SK-N-SH treated with all-trans-retinoic acid at 6 μM for 48 hours (cell line): ENCODE measurements around the gene GPR12.

Experiments
- ATAC-seq: fragments of 200-7000 bp; cut with Tn5 transposase; 3 replicates; pipeline ENCODE4 v1.9.1; 2020; ENCODE audit warnings: mild to moderate bottlenecking, moderate library complexity
- ARNTL ChIP-seq: fragments of 450-650 bp; formaldehyde crosslinking; IDR thresholded peaks from 2 replicates; pipeline ENCODE4 v1.5.0; 2020; ENCODE audit warnings: low read depth, mild to moderate bottlenecking, moderate library complexity, borderline replicate concordance
- BACH2 ChIP-seq: fragments of 250-450 bp; sonication (Bioruptor Pico); IDR thresholded peaks from 2 replicates; pipeline ENCODE4 v1.9.0; 2021; ENCODE audit warnings: mild to moderate bottlenecking, borderline replicate concordance
- CREB5 ChIP-seq: fragments of 250-450 bp; sonication (Bioruptor Pico); IDR thresholded peaks from 2 replicates; pipeline ENCODE4 v1.5.1; 2020; ENCODE audit warnings: low read depth, mild to moderate bottlenecking, moderate library complexity
- CSDC2 ChIP-seq: fragments of 250-450 bp; sonication (Bioruptor Pico); IDR thresholded peaks from 2 replicates; pipeline ENCODE4 v1.5.0; 2020; ENCODE audit warnings: mild to moderate bottlenecking, moderate library complexity
- CSRNP3 ChIP-seq: fragments of 250-450 bp; sonication (Bioruptor Pico); IDR thresholded peaks from 2 replicates; pipeline ENCODE4 v1.5.1; 2021; ENCODE audit warnings: mild to moderate bottlenecking, moderate library complexity
- ESRRG ChIP-seq: fragments of 250-450 bp; sonication (Bioruptor Pico); IDR thresholded peaks from 2 replicates; pipeline ENCODE4 v1.6.1; 2021; ENCODE audit warnings: mild to moderate bottlenecking
- GLIS3 ChIP-seq: fragments of 250-450 bp; sonication (Bioruptor Pico); IDR thresholded peaks from 2 replicates; pipeline ENCODE4 v1.5.0; 2020; ENCODE audit warnings: mild to moderate bottlenecking, moderate library complexity
- ISL1 ChIP-seq: fragments of 250-450 bp; sonication (Bioruptor Pico); IDR thresholded peaks from 2 replicates; pipeline ENCODE4 v2.1.2; 2022; ENCODE audit warnings: mild to moderate bottlenecking, moderate library complexity
- OSR1 ChIP-seq: fragments of 250-450 bp; sonication (Bioruptor Pico); IDR thresholded peaks from 2 replicates; pipeline ENCODE4 v1.8.0; 2022; ENCODE audit warnings: moderate library complexity, mild to moderate bottlenecking, inconsistent platforms
- PATZ1 ChIP-seq: fragments of 250-450 bp; sonication (Bioruptor Pico); IDR thresholded peaks from 2 replicates; pipeline ENCODE4 v1.8.0; 2020; ENCODE audit warnings: mild to moderate bottlenecking, moderate library complexity, borderline replicate concordance
- POU6F1 ChIP-seq: fragments of 250-450 bp; sonication (Bioruptor Pico); IDR thresholded peaks from 2 replicates; pipeline ENCODE4 v1.8.0; 2021; ENCODE audit warnings: low read depth, mild to moderate bottlenecking, moderate library complexity, borderline replicate concordance
- PPARA ChIP-seq: fragments of 250-450 bp; sonication (Bioruptor Pico); IDR thresholded peaks from 2 replicates; pipeline ENCODE4 v1.5.0; 2020; ENCODE audit warnings: mild to moderate bottlenecking, borderline replicate concordance
- RARB ChIP-seq: fragments of 250-450 bp; sonication (Bioruptor Pico); IDR thresholded peaks from 2 replicates; pipeline ENCODE4 v1.8.0; 2021; ENCODE audit warnings: mild to moderate bottlenecking, moderate library complexity
- SNAI2 ChIP-seq: fragments of 250-450 bp; sonication (Bioruptor Pico); IDR thresholded peaks from 2 replicates; pipeline ENCODE4 v1.5.0; 2020; ENCODE audit warnings: mild to moderate bottlenecking, moderate library complexity
- TCF4 ChIP-seq: fragments of 250-450 bp; sonication (Bioruptor Pico); IDR thresholded peaks from 2 replicates; pipeline ENCODE4 v1.8.0; 2021; ENCODE audit warnings: mild to moderate bottlenecking, moderate library complexity, borderline replicate concordance
- TOX ChIP-seq: fragments of 250-450 bp; sonication (Bioruptor Pico); IDR thresholded peaks from 2 replicates; pipeline ENCODE4 v1.8.0; 2021; ENCODE audit warnings: mild to moderate bottlenecking, moderate library complexity, borderline replicate concordance
- ZC3H10 ChIP-seq: fragments of 250-450 bp; sonication (Bioruptor Pico); IDR thresholded peaks from 2 replicates; pipeline ENCODE4 v1.5.1; 2021; ENCODE audit warnings: mild to moderate bottlenecking, moderate library complexity
- ZFP3 ChIP-seq: fragments of 250-450 bp; sonication (Bioruptor Pico); IDR thresholded peaks from 2 replicates; pipeline ENCODE4 v1.5.0; 2020; ENCODE audit warnings: mild to moderate bottlenecking, moderate library complexity
- ZFP30 ChIP-seq: fragments of 450-650 bp; formaldehyde crosslinking; IDR thresholded peaks from 2 replicates; pipeline ENCODE4 v1.5.0; 2022; ENCODE audit warnings: mild to moderate bottlenecking, moderate library complexity
- ZNF565 ChIP-seq: fragments of 450-650 bp; formaldehyde crosslinking; conservative IDR thresholded peaks from 2 replicates; pipeline ENCODE4 v1.5.0; 2020; ENCODE audit warnings: low read depth, mild to moderate bottlenecking, moderate library complexity
- ZNF70 ChIP-seq: fragments of 450-650 bp; formaldehyde crosslinking; IDR thresholded peaks from 2 replicates; pipeline ENCODE4 v1.5.0; 2020; ENCODE audit warnings: mild to moderate bottlenecking, moderate library complexity
- ZNF8 ChIP-seq: fragments of 450-650 bp; formaldehyde crosslinking; IDR thresholded peaks from 2 replicates; pipeline ENCODE4 v1.5.0; 2020; ENCODE audit warnings: mild to moderate bottlenecking, moderate library complexity

Gene GPR12

GRCh38 chr13:26708007-26708297 lies 52.6 kb downstream of the GPR12 start:
- ATAC-seq, result peak; percentile 48

GRCh38 chr13:26707122-26708006 lies 53.2 kb downstream of the GPR12 start:
- TF ChIP-seq RARB, result no peak
- TF ChIP-seq ZNF70 (CRISPR knock-in tag), result no peak
- no peak for TF ChIP-seq ZNF8 (CRISPR knock-in tag)
- TF ChIP-seq ZFP30, result no peak
- TF ChIP-seq ZFP3 (CRISPR knock-in tag), result no peak
- no peak for TF ChIP-seq ARNTL
- no peak for TF ChIP-seq ESRRG (CRISPR knock-in tag)
- TF ChIP-seq POU6F1, result no peak
- peak; percentile 97 for ATAC-seq

More at GRCh38 chr13:26708007-26708297, 52.6 kb downstream of the GPR12 start:
- no peak for TF ChIP-seq ZC3H10 (CRISPR knock-in tag)
- TF ChIP-seq GLIS3, result no peak
- no peak for TF ChIP-seq ZNF8 (CRISPR knock-in tag)
- TF ChIP-seq ZNF70 (CRISPR knock-in tag), result no peak
- TF ChIP-seq TCF4 (CRISPR knock-in tag), result no peak
- no peak for TF ChIP-seq OSR1 (CRISPR knock-in tag)
- no peak for TF ChIP-seq CREB5 (CRISPR knock-in tag)
- no peak for TF ChIP-seq PATZ1 (CRISPR knock-in tag)
- TF ChIP-seq POU6F1, result no peak
- TF ChIP-seq ISL1 (CRISPR knock-in tag), result no peak
- no peak for TF ChIP-seq BACH2 (CRISPR knock-in tag)
- no peak for TF ChIP-seq ARNTL
- no peak for TF ChIP-seq TOX (CRISPR knock-in tag)
- no peak for TF ChIP-seq SNAI2 (CRISPR knock-in tag)
- TF ChIP-seq CSRNP3 (CRISPR knock-in tag), result no peak
- TF ChIP-seq ZFP30, result no peak
- TF ChIP-seq PPARA, result no peak
- no peak for TF ChIP-seq ZNF565 (CRISPR knock-in tag)
- no peak for TF ChIP-seq RARB
- TF ChIP-seq, all 23 proteins: peak for 0

- no peak for ATAC-seq
- TF ChIP-seq CREB5 (CRISPR knock-in tag), result no peak
- no peak for TF ChIP-seq PATZ1 (CRISPR knock-in tag)
- no peak for TF ChIP-seq CSRNP3 (CRISPR knock-in tag)
- TF ChIP-seq ZC3H10 (CRISPR knock-in tag), result no peak
- TF ChIP-seq ZNF8 (CRISPR knock-in tag), result no peak
- no peak for TF ChIP-seq OSR1 (CRISPR knock-in tag)
- TF ChIP-seq CSDC2 (CRISPR knock-in tag), result no peak
- TF ChIP-seq ZFP3 (CRISPR knock-in tag), result no peak
- TF ChIP-seq ZNF70 (CRISPR knock-in tag), result no peak
- TF ChIP-seq SNAI2 (CRISPR knock-in tag), result no peak
- no peak for TF ChIP-seq TOX (CRISPR knock-in tag)
- no peak for TF ChIP-seq ESRRG (CRISPR knock-in tag)
- TF ChIP-seq ZFP30, result no peak
- TF ChIP-seq PPARA, result no peak
- TF ChIP-seq ARNTL, result no peak
- TF ChIP-seq ISL1 (CRISPR knock-in tag), result no peak
Measured at GRCh38 chr13:26706381-26706780, 54.2 kb downstream of the GPR12 start.
